HG03139 (cell line): Measurements from ENCODE around the gene FLNC.

Experiments used
- ATAC-seq: cut with Tn5 transposase; IDR thresholded peaks from one replicate; pipeline ENCODE4 v1.9.1; 2021; ENCODE audit not compliant: unreplicated experiment

FLNC gene

GRCh38 chr7:128800567-128800966 is 29.6 kb upstream of the FLNC start:
- ATAC-seq, result no peak

- ATAC-seq, result no peak
Measured at GRCh38 chr7:128801003-128801402, 29.2 kb upstream of the FLNC start.

GRCh38 chr7:128801667-128802418 is 28.4 kb upstream of the FLNC start:
- ATAC-seq, result no peak

- ATAC-seq, result no peak
Measured at GRCh38 chr7:128804484-128804883, 25.7 kb upstream of the FLNC start.

- no peak for ATAC-seq
Measured at GRCh38 chr7:128805225-128805624, 25.0 kb upstream of the FLNC start.

GRCh38 chr7:128807191-128807590 is 23.0 kb upstream of the FLNC start:
- no peak for ATAC-seq

GRCh38 chr7:128809363-128809762 is 20.8 kb upstream of the FLNC start:
- ATAC-seq, result no peak

- no peak for ATAC-seq
Measured at GRCh38 chr7:128810473-128810872, 19.7 kb upstream of the FLNC start.

- no peak for ATAC-seq
Measured at GRCh38 chr7:128810997-128811396, 19.2 kb upstream of the FLNC start.

- ATAC-seq, result no peak
Measured at GRCh38 chr7:128811631-128812430, 18.4 kb upstream of the FLNC start.

- no peak for ATAC-seq
Measured at GRCh38 chr7:128812514-128813168, 17.6 kb upstream of the FLNC start.

- no peak for ATAC-seq
Measured at GRCh38 chr7:128814499-128814898, 15.7 kb upstream of the FLNC start.

GRCh38 chr7:128815289-128815942 is 14.8 kb upstream of the FLNC start:
- ATAC-seq, result no peak

- ATAC-seq, result no peak
Measured at GRCh38 chr7:128818694-128819093, 11.5 kb upstream of the FLNC start.

- no peak for ATAC-seq
Measured at GRCh38 chr7:128821724-128822123, 8.5 kb upstream of the FLNC start.

- ATAC-seq, result no peak
Measured at GRCh38 chr7:128826512-128826911, 3.7 kb upstream of the FLNC start.

- no peak for ATAC-seq
Measured at GRCh38 chr7:128826916-128827247, 3.3 kb upstream of the FLNC start.

GRCh38 chr7:128827248-128827958 is 2.8 kb upstream of the FLNC start:
- ATAC-seq, result no peak

- no peak for ATAC-seq
Measured at GRCh38 chr7:128827971-128828711, 2.1 kb upstream of the FLNC start.
